ENCODE data around the gene IGFL4. TPM values are rescaled to one million over a fixed set of nuclear protein-coding genes. Genes with fewer than 3 reads are reported as not detected.

The IGFL4 gene
- total and polyA plus RNA-seq, 10 of the 15 experiments (the other 5 are each of a cell fraction or from before 2014, with no cell fraction given) = not detected

- TF ChIP-seq POLR2AphosphoS2 (IDR thresholded peaks at IDR 0.05; ENCODE audit: low read depth, low read length) (no peak), ZNF592 (IDR thresholded peaks at IDR 0.05) (no peak), SPI1 (IDR thresholded peaks at IDR 0.05; ENCODE audit: borderline replicate concordance, insufficient read depth, low read depth, low read length) (peak; percentile 58; the same call in 1 of the 2 replicates), NBN (IDR thresholded peaks at IDR 0.05) (0 out of 2 replicates have a peak, but pooled peaks have one; percentile 34), POLR2A (IDR thresholded peaks at IDR 0.05; ENCODE audit: low read depth, low read length) (no peak), BACH1 (IDR thresholded peaks at IDR 0.05; ENCODE audit: borderline replicate concordance) (no peak), RAD51 (IDR thresholded peaks at IDR 0.05) (no peak), CREM (IDR thresholded peaks at IDR 0.05; ENCODE audit: low read depth) (peak; percentile 58; the same call in 1 of the 2 replicates), CEBPB (IDR thresholded peaks at IDR 0.05; ENCODE audit: borderline replicate concordance in 1 of 2, low read depth in 2 of 2, low read length in 2 of 2) (no peak), CHD4 (IDR thresholded peaks at IDR 0.05) (no peak)
These were observed 41.1 kb downstream of the IGFL4 start (continued) for GRCh38 chr19:45999653-46000121.

- no peaks in the 10 kb centered on the region for H4K20me1 ChIP-seq (ENCODE audit: control insufficient read depth, insufficient read depth)
- H3K27me3 ChIP-seq (replicated peaks in 1 of 2; ENCODE audit: control insufficient read depth in 2 of 2, insufficient read depth in 2 of 2, low read length in 1 of 2) = no peaks in the 10 kb centered on the region
- intact Hi-C loops (cut with micrococcal nuclease; ENCODE audit: unreplicated experiment) = loop anchor here (10.0 kb wide), 1 partner anchor 184 kb away; the partner anchor contains the start of gene RSPH6A
- in situ Hi-C loops (cut with MboI) = no loop called here
- ChIA-PET POLR2A (no interaction called here), SMC1A (ENCODE audit: uncharacterized antibody, unreplicated experiment) (no interaction called here), CTCF (interaction anchor here (0.8 kb wide), 1 partner anchor 29 kb away, joined by 4 read pairs; no protein-coding TSS in a partner anchor), RAD21 (ENCODE audit: unreplicated experiment) (no interaction called here)
- no peak overlapping the region for H3K4me2 ChIP-seq (ENCODE audit: control insufficient read depth, insufficient read depth)
- BruUV-seq (replicated peaks) = no TSS peak
- peaks cover 9% of the 10 kb centered on the region for H3K79me2 ChIP-seq (ENCODE audit: control insufficient read depth, insufficient read depth, low read length)
- DNase-seq (ENCODE audit: low read depth, low spot score) = no peak
- FAIRE-seq = no peak
- no peaks in the 10 kb centered on the region for H3K36me3 ChIP-seq (ENCODE audit: control insufficient read depth in 2 of 2, insufficient read depth in 2 of 2, low read length in 1 of 2)
- no peak overlapping the region for H2AFZ ChIP-seq (ENCODE audit: control insufficient read depth, low read depth, low read length)
- no peaks in the 10 kb centered on the region; the same call in 2 of the 3 replicates for H3K9me3 ChIP-seq (replicated peaks; ENCODE audit: control insufficient read depth, insufficient read depth, low read length)
- no peak overlapping the region for H3K9ac ChIP-seq (ENCODE audit: control insufficient read depth, insufficient read depth, low read length)
- 47% methylated on average over 4 of the region's 4 CpGs for WGBS (ENCODE audit: insufficient coverage, insufficient replicate concordance, low lambda C conversion rate, missing lambda C conversion rate)
- no peak for ATAC-seq
- H3K4me3 ChIP-seq = no peak overlapping the region
- peaks cover 14% of the 10 kb centered on the region for H3K4me1 ChIP-seq (ENCODE audit: control insufficient read depth, insufficient read depth, low read length)
- no peak overlapping the region for H3K27ac ChIP-seq (ENCODE audit: control insufficient read depth, insufficient read depth)
- no peak for TF ChIP-seq EP300 (IDR thresholded peaks at IDR 0.05; ENCODE audit: borderline replicate concordance in 1 of 2, control insufficient read depth in 1 of 2, low read depth in 2 of 2, low read length in 2 of 2)
- TF ChIP-seq SRF (IDR thresholded peaks at IDR 0.05; ENCODE audit: low read depth in 2 of 2, low read length in 2 of 2) = no peak
- TF ChIP-seq IRF3 (IDR thresholded peaks at IDR 0.05) = no peak
- no peak for TF ChIP-seq FOXM1 (IDR thresholded peaks at IDR 0.05; ENCODE audit: low read depth, low read length)
These were observed 42.0 kb downstream of the IGFL4 start for GRCh38 chr19:45998834-45999233.

Measured in GM12878 (cell line).